GM12875 (cell line): Measurements from ENCODE around the gene GPR61.

ENCODE experiments used
- H3K4me3 ChIP-seq: one replicate; pipeline ENCODE4 v1.5.1; 2011; ENCODE audit warnings: low read depth, low read length, control low read depth
- TF ChIP-seq, protein P1 (sequence below): IDR thresholded peaks from 2 replicates; pipeline ENCODE4 v1.5.1; 2011; ENCODE audit warnings: low read depth, mild to moderate bottlenecking, control low read depth, inconsistent platforms, low read length, moderate library complexity, borderline replicate concordance; ENCODE audit not compliant: insufficient read depth

The GPR61 gene

DNA sequence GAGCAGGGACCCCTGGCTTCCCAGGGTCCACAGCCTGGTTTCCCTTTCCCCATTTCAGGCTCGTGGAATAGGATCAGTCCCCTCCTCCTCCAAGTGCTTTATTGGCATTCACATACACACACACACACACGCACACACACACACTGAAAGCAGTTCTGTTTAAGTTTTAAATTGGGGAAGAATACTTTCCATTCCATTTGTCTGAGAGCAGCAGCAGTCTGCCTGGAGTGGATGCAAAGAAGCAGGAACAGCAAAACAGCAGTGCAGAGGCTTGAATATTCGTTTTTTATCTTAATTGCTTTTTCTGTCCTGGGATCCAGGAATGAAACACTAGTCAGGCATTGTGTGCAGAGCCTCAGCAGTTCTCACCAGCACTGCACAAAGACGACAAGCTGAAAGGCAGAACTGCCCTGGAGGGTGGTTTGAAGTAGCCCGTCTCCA lies 38.7 kb upstream of the GPR61 start:
- TF ChIP-seq, protein P1, sequence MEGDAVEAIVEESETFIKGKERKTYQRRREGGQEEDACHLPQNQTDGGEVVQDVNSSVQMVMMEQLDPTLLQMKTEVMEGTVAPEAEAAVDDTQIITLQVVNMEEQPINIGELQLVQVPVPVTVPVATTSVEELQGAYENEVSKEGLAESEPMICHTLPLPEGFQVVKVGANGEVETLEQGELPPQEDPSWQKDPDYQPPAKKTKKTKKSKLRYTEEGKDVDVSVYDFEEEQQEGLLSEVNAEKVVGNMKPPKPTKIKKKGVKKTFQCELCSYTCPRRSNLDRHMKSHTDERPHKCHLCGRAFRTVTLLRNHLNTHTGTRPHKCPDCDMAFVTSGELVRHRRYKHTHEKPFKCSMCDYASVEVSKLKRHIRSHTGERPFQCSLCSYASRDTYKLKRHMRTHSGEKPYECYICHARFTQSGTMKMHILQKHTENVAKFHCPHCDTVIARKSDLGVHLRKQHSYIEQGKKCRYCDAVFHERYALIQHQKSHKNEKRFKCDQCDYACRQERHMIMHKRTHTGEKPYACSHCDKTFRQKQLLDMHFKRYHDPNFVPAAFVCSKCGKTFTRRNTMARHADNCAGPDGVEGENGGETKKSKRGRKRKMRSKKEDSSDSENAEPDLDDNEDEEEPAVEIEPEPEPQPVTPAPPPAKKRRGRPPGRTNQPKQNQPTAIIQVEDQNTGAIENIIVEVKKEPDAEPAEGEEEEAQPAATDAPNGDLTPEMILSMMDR: no peak
- no peak overlapping the region for H3K4me3 ChIP-seq

DNA sequence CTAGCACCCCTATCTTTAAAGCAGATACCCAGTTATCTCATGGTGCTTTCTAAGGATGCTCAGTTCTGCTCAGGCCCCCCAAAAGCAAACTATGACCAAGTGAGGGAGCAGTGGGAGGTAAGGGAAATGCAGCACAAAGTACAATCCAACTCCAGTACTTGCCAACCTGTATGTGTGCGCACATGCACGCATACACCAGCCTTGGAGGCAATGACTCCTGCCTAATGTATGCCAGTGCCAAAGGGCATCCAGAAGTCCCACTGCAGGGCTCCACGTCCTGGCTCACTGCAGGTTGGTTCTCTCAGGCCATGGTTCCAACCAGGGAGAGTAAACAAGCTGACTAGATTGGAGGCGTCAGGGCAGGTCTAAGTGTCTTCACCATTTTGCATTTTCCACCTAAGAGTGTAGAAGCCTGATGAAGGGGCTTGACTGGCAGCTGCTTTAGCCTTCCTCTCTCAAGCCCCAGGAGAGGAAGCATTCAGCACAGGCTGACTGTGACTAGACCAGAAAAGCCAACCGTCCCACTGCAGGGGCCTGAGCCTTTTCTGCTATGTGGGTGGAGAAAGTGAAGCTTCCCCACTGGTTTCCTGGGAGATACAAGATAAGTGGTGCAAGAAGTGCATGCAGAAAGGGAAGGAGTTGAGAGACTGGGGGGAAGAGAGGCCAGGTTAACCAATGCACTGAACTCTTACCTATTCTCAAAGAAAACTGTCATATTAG lies 37.9 kb upstream of the GPR61 start:
- TF ChIP-seq, protein P1: no peak
- H3K4me3 ChIP-seq: no peak overlapping the region

DNA sequence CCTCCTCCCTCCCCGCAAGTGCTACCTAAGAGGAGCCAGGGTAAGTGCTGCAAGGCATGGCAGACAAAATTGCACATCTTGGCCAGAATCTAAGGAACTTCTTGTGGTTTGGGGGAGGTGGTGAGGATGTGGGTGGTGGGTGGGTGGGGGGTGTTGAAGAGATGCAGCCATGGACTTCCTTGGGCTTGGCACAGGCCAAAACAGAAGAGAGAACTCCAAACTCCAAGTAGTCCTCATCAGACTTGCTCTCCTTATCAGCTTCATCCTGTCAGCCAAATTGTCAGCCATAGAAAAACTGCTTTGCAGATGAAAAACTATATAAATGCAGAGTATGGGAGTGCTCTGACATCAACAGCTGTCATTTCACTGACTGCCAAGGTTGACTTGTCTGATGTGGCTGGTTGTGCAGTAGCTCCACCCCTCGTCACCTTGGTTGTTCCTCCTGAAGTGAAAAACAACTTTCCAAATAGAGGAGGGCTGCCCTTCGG lies 37.3 kb upstream of the GPR61 start:
- TF ChIP-seq, protein P1: no peak
- no peak overlapping the region for H3K4me3 ChIP-seq

DNA sequence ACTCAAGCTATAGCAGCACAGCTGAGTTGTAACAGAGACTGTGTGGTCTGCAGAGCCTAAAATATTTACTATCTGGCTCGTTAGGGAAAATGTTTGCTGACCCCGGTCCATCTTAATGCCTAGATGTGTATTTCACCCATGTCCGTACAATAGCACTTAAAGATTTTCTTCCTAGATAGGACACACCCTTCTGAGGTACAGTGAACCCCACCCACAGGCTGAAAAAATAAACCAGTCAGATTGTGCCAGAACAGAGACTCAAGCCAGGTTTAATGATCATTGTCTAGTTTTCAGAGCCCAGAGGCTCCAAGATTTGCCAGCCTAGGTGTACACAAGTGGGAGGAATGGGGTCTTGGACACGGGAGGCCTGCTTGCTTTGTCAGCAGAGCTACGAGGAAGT lies 35.7 kb upstream of the GPR61 start:
- TF ChIP-seq, protein P1: no peak
- H3K4me3 ChIP-seq: no peak overlapping the region

DNA sequence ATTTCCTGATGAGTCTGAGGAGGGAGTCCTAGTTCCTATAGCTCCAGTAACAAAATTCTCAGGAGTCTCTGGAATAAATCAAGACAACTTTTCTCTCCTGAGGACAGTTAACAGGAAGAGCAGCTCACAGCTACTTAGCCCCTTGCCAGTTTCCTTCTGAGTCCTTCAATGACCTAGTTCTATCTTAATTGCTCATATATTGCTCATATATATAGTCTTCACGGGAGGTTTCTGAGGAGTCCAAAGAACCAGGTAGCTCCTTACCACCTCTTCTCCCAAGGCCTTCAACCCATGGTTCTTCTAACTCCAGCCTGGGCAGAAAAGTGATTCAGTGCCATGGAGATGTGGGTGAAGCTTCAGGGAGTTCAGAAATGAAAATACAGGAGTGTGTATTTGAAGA lies 34.7 kb upstream of the GPR61 start:
- TF ChIP-seq, protein P1: no peak
- H3K4me3 ChIP-seq: no peak overlapping the region

DNA sequence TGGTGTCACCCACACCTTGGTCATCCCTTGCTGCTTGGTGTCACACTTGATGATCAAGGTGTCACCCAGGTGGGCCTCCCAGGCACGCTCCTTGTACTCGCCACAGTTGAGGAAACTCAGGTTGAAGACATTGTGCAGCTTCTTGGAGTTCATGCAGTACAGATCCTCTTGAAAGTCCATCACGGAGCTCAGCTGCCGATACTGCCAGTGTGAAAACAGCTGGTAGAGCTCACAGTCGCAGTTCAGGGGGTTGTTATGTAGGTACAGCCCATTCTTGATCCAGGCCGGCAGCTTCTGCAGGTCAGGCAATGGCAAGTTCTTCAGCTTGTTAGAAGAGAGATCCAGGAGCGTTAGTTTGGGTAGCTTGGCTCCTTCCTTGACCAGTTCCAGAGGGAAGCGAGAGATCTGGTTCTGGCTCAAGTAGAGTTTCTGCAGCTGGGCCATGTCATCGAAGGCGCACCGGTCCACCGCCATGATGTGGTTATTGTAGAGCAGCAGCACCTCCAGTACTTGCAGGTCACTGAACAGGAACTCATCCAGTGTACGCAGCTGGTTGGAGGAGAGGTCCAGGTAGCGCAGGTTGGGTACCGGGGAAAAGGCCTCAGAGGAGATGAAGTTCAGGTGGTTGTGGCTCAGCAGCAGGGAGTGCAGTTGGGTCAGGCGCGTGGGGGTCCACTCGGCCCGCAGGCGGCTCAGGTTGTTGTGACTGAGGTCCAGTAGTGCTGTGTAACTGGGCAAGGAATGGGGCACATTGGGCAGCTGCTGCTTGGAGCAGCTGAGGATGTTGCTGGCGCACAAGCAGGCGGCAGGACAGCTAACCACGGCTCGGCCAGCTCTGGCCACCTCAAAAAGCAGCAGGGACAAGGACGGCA lies 31.4 kb upstream of the GPR61 start:
- no peak overlapping the region for H3K4me3 ChIP-seq
- TF ChIP-seq, protein P1: no peak

DNA sequence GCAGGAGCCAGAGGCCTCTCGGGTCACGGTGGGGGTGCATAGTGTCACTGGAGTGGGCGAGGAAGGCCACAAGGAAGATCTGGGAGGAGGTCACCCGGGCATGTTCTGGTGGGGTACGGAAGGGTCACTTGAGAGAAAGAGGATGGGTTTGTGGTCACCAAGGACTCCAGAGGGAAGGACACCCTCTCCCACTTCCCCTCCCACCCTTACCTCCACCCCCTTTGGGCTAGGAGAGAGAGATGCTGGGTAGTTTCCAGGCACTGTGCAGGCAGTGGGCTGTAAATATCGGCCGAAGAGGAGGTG lies 30.8 kb upstream of the GPR61 start:
- TF ChIP-seq, protein P1: no peak
- H3K4me3 ChIP-seq: no peak overlapping the region
